Measurements from ENCODE around the gene SULT1A2. TPM values are rescaled to one million over a fixed set of nuclear protein-coding genes. Genes with fewer than 3 reads are reported as not detected.
"Not testable (repeated sequence)": the region's sequence is repeated elsewhere in the genome, so short reads cannot be mapped to it uniquely, and the experiment has no call there.

SULT1A2 gene
- 1 to 10 TPM in 2 of 3 donors, under 1 TPM in 1; 0.30 to 1.8 (median 1.1) TPM for polyA plus RNA-seq

DNA sequence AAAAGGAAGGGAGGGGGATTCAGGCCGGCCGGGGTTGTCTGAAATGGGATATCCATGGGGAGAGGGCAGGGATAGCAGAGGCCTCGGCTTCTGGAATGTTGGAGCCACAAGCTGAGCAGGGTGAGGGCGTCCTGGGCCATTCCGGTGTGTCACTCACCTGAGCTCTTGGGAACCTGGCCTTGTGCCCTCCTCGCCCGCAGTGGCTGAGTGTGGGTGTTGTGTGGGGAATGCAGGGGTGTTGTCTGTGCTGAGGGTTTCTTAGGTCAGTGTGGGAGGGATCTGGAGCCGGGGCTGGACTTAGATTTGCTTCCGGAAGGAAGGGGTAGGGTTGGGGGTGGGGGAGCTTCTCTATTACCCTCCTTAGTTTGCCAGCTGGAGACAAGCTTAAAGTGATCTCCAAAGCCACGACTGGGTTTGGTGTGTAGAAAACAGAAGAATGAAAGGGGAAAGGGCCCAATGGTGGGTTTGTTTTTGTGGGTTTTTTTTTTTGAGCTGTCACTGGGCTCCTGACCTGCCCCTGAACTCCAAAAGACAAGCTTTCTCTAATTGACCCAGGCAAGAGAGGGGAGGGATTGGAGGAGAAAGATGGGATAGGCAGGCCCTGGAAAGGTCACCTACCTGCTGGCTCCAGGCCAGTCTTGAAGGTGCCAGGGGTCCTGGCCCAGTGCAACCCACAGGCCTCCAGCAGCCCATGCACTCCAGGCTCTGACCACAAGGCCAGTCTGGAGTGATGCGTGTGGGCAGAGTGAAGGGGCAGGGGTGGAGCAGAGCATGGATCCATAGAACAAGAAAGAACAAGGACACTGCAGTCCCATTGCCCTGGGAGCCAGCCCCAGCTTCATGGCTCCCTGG lies at the start of gene SULT1A2:
SULT1A2 (minus strand) TSS at position 211 of the 852 bp plus-strand sequence. CDS start 1,120 bp downstream, outside the sequence.
- H3K27ac ChIP-seq (ENCODE audit: low read depth, low read length) = no peak within 1 kb of the TSS
- 26 to 39% (median 28%) methylated on average over 11 of the region's 11 CpGs for WGBS, 3 donors

DNA sequence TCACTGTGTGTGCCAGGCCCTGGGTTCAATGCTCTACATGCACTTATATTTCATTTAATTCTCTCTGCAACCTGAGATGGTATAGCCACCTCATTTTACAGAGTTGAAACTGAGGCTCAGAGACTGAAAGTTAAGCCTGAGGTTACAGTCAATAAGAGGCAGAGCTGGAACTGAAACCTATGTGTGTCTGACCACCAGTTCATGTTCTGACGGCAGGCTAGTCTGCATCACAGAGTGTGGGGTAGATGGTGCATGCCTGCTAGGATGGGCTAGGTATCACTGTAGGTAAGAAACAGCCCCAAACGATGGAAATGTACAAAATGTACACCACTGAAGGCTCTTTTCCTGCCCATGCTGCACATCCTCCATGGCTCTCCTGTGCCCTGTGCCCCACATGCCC lies 43.1 kb upstream of the SULT1A2 start:
- WGBS, 3 donors = 48 to 75% (median 74%) methylated on average over 2 of the region's 2 CpGs
- H3K27ac ChIP-seq (ENCODE audit: low read depth, low read length) = not testable (repeated sequence)

GRCh38 chr16:28638359-28638758 lies 41.5 kb upstream of the SULT1A2 start:
- H3K27ac ChIP-seq (ENCODE audit: low read depth, low read length) = not testable (repeated sequence)
- WGBS, 3 donors = 76 to 85% (median 81%) methylated on average over 4 of the region's 5 CpGs

- not testable (repeated sequence) for H3K27ac ChIP-seq (ENCODE audit: low read depth, low read length)
- no CpG with 5 or more reads among the region's 1 CpG for WGBS, 3 donors
These were observed 40.9 kb upstream of the SULT1A2 start, which contains the start of gene NPIPB8 for GRCh38 chr16:28637765-28638164. NPIPB8 (plus strand) TSS chr16:28638065; CDS start chr16:28638361, 296 bp downstream.

- H3K27ac ChIP-seq (ENCODE audit: low read depth, low read length) = not testable (repeated sequence)
- 35 to 66% (median 62%) methylated on average over 5 of the region's 5 CpGs for WGBS, 3 donors
These were observed 39.4 kb upstream of the SULT1A2 start for GRCh38 chr16:28636093-28636823.

DNA sequence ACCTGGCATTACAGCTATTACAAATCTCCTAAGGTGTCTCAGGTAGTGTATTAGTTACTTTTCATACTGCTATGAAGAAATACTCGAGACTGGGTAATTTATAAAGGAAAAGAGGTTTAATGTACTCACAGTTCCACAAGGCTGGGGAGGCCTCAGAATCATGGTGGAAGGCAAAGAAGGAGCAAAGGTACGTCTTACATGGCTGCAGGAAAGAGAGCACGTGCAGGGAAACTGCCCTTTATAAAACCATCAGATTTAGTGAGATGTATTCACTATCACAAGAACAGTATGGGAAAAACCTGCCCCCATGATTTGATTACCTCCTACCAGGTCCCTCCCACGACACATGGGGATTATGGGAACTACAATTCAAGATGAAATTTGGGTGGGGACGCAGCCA lies 34.1 kb upstream of the SULT1A2 start:
- WGBS, 3 donors = 48 to 81% (median 77%) methylated on average over 4 of the region's 5 CpGs
- not testable (repeated sequence) for H3K27ac ChIP-seq (ENCODE audit: low read depth, low read length)

DNA sequence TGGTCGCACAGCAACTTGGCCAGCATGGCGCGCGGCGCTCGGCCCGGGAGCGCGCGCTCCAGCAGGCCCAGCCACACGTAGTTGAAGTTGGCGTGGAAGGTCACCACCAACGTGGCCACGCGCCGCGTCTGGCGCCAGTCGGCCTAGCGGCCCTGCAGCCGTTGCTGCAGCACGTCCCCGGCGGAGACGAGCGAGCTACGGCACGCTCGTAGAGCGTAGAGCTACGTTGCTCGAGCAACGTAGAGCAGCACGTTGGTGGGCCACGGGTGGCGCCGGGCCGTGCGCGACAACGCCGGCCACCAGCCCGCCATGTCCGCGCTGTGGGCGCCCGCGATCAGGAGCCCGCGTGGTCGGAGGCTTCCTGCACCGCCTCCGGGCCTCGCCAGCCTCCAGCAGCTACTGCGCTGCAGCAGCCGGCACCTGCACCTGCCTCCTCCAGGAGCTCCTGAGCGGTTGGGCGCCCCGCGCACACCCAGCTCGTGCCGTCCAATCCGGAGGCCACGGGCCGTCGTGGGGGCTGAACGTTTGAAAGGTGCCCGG lies 26.4 kb upstream of the SULT1A2 start:
- no peak overlapping the region for H3K27ac ChIP-seq (ENCODE audit: low read depth, low read length)
- WGBS, 3 donors = 0 to 4% (median 3%) methylated on average over 55 to 68 of the region's 68 CpGs

DNA sequence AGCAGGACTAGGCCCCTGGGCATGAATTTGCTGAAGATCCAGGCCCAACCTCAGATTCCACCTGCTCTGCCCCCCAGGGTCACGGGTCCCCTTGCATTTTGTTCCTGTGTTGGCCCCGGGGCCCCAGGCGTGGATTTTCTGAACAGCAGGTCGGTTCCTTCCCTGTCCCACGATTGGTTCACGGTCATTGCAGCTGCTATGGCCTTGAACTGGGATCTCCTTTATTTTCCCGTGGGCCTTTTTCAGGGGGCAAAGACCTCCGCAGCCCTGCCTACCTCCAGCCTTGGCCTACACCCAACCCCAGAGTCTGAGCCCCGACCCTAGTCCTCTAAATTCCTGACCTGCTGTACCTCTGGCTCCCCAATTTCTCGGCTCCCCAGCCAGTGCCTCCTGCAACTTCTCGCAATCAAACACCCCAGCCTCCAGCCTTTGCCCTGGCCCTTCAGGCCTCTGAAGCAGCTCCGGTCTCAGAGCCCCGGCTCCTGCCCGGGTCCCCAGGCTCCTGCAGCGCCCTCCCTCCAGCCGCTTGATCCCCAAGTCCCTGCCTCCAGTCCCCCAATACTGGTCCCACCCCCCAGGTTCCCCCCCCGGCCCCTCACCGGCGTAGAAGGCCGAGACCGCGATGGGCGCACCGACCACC lies 25.8 kb upstream of the SULT1A2 start:
- not testable (repeated sequence) for H3K27ac ChIP-seq (ENCODE audit: low read depth, low read length)
- 18 to 42% (median 42%) methylated on average over 24 of the region's 24 CpGs for WGBS, 3 donors

DNA sequence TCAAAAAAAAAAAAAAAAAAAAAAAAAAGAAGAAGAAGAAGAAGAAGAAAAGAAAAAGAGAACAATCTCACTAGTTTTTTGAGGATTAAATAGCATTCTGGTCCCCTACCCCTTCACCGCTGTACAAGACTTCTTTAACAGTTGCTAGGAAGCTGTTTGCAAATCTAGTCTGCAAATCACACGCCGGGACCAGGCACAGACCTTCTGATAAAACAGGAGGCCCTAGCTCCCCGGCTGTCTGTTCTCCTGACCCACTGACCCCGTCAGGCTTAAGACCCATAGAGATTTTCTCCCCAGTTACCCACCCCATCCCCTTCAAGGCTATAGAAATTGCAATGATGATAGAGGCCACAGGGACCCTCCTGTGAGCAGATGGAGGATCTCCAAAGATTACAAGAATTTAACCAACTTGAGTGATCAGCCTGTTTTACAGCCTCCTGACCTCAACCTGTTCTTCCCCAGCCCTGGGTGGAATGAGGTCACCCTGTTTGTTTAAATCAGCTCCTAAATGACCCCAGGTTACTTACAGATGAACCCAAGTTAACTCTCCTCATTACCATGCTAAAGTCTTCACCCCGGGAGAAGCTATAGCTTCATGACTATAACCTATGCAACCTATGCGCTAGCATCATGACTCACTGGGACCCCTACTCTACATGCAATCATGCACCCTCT lies 24.8 kb upstream of the SULT1A2 start:
- H3K27ac ChIP-seq (ENCODE audit: low read depth, low read length) = no peak overlapping the region
- WGBS, 3 donors = 64 to 83% (median 81%) methylated on average over 7 of the region's 7 CpGs

GRCh38 chr16:28620316-28620715 lies 23.5 kb upstream of the SULT1A2 start:
- H3K27ac ChIP-seq (ENCODE audit: low read depth, low read length) = not testable (repeated sequence)
- 76 to 94% (median 77%) methylated on average over 1 of the region's 1 CpG for WGBS, 3 donors

- H3K27ac ChIP-seq (ENCODE audit: low read depth, low read length) = no peak overlapping the region
- 45 to 57% (median 45%) methylated on average over 4 of the region's 4 CpGs for WGBS, 3 donors
These were observed 21.0 kb upstream of the SULT1A2 start for GRCh38 chr16:28617874-28618273.

- H3K27ac ChIP-seq (ENCODE audit: low read depth, low read length) = no peak overlapping the region
- WGBS, 3 donors = 42 to 83% (median 51%) methylated on average over 7 of the region's 7 CpGs
These were observed 19.8 kb upstream of the SULT1A2 start for GRCh38 chr16:28616636-28617035.

GRCh38 chr16:28616224-28616577 lies 19.4 kb upstream of the SULT1A2 start:
- H3K27ac ChIP-seq (ENCODE audit: low read depth, low read length) = not testable (repeated sequence)
- 74 to 84% (median 83%) methylated on average over 7 of the region's 7 CpGs for WGBS, 3 donors

DNA sequence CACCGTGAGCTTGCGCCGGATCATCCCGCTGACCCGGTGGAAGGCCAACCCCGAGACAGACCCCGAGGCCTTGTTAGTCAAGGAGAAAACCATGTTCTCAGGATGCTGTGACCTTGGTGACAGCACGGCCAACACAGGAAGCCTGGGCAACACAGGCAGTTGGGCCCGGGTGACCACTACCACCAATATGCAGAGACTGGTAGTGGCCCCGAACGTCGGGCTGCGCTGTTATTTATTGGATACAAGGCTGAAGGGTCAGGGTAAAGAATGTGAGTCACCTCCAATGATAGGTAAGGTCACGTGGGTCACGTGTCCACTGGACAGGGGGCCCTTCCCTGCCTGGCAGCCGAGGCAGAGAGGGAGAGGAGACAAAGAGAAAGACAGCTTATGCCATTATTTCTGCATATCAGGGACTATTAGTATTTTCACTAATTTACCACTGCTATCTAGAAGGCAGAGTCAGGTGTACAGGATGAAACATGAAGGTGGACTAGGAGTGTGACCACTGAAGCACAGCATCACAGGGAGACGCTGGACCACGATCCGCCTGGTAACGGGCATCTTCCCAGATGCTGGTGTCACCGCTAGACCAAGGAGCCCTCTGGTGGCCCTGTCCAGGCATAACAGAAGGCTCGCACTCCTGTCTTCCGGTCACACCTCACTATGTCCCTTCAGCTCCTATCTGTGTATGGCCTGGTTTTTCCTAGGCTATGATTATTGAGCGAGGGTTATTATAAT lies 18.8 kb upstream of the SULT1A2 start:
- 45 to 56% (median 50%) methylated on average over 16 to 17 of the region's 24 CpGs for WGBS, 3 donors

GRCh38 chr16:28614561-28614960 lies 17.7 kb upstream of the SULT1A2 start:
- 78% methylated on average over 6 to 13 of the region's 16 CpGs for WGBS, 3 donors
- H3K27ac ChIP-seq (ENCODE audit: low read depth, low read length) = not testable (repeated sequence)

More for the DNA sequence above, 18.8 kb upstream of the SULT1A2 start:
- not testable (repeated sequence) for H3K27ac ChIP-seq (ENCODE audit: low read depth, low read length)

DNA sequence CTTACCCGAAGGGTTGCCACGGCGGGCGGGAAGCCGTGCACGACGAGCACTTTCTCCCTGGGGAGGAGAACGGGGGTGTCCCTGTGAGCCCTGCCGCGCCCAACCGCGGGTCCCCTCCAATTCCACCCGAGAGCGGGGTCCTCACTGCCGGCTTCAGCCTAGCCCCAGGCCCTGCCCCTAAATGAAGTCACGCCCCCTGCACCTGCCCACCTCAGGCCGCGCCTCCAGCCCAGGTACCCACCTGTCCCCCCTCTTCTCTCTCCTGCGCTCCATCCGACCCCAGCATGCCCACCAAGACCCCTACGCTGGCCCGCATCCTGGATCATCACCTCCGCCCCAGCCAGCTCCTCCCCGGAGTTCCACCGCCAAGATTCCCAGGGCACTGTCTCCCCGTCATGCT lies 17.1 kb upstream of the SULT1A2 start:
- 16 to 50% (median 49%) methylated on average over 1 to 7 of the region's 26 CpGs for WGBS, 3 donors
- not testable (repeated sequence) for H3K27ac ChIP-seq (ENCODE audit: low read depth, low read length)

DNA sequence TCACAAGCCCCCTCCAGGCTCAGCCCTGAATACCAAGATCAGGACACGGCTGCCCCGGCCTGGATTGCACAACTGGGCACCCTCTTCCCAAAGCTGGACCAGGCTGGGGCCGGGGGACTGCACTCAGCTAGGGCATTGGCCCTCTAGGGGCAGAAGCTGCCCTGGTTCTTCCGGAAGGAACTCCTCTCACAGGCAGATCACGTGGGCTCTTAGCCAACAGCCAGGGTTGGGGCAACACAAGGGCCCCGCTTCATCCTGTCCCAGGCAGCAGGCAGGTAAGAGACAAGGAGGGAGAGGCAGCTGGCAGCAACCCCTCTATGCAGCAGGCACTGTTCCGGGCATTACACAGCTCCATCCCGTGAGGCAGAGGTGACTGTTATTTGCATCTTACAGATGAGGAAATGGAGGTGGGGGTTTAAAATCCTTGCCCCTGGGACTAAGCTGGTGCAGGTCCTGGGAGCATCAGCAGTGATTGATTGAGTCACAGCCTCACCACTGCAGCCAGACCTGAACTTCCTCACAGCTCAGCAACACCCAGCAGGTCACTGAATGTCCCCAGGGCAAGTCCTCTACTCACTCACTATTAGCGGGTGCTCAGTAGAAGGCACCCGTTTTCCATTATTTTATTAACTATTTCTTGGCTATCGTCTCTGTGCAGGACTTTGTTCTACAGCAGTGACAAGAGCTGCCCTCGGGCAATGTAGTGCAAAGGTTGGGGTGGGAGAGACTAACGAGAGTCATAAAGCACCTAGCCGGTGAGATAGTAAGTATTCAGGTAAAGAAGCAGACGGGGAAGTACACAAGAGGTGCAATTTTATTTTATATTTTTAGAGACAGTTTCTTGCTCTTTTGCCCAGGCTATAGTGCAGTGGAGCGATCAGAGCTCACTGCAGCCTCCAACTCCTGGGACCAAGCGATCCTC lies 15.8 kb upstream of the SULT1A2 start:
- not testable (repeated sequence) for H3K27ac ChIP-seq (ENCODE audit: low read depth, low read length)
- WGBS, 3 donors = no CpG with 5 or more reads among the region's 17 CpGs

All from adipose tissue (tissue), 3 donors.